EL (cell line): ENCODE measurements around the gene UTRN.
A peak's percentile ranks its signal among the peaks of the same experiment; 100 is the strongest.

Source experiments
- DNase-seq: peaks from one replicate; pipeline ENCODE4 v3.0.0-alpha.2; 2016

Gene UTRN

GRCh38 chr6:144284783-144285547 lies at the start of gene UTRN:
TSS of gene UTRN (plus strand) at chr6:144285335. CDS start at chr6:144291829, 6,494 bp downstream.
- peak; percentile 90 for DNase-seq

- DNase-seq = no peak
These were observed 40.4 kb upstream of the UTRN start for GRCh38 chr6:144244688-144245087.

- no peak for DNase-seq
These were observed 38.1 kb upstream of the UTRN start for GRCh38 chr6:144246988-144247387.

GRCh38 chr6:144248003-144248402 lies 37.1 kb upstream of the UTRN start:
- DNase-seq = no peak

GRCh38 chr6:144248476-144249301 lies 36.4 kb upstream of the UTRN start:
- DNase-seq = peak; percentile 63

- no peak for DNase-seq
These were observed 34.9 kb upstream of the UTRN start for GRCh38 chr6:144250276-144250675.

GRCh38 chr6:144252259-144252658 lies 32.9 kb upstream of the UTRN start:
- peak; percentile 20 for DNase-seq

GRCh38 chr6:144259986-144260385 lies 25.1 kb upstream of the UTRN start:
- DNase-seq = peak; percentile 40

GRCh38 chr6:144262470-144263369 lies 22.4 kb upstream of the UTRN start:
- DNase-seq = no peak

- peak; percentile 28 for DNase-seq
These were observed 21.3 kb upstream of the UTRN start for GRCh38 chr6:144263786-144264185.

GRCh38 chr6:144264270-144265060 lies 20.7 kb upstream of the UTRN start:
- DNase-seq = peak; percentile 98

- DNase-seq = peak; percentile 41
These were observed 20.1 kb upstream of the UTRN start for GRCh38 chr6:144265061-144265357.

- DNase-seq = peak; percentile 94
These were observed 19.7 kb upstream of the UTRN start for GRCh38 chr6:144265390-144265789.

- peak; percentile 60 for DNase-seq
These were observed 19.0 kb upstream of the UTRN start for GRCh38 chr6:144266091-144266649.

- DNase-seq = no peak
These were observed 16.3 kb upstream of the UTRN start for GRCh38 chr6:144268794-144269349.

- no peak for DNase-seq
These were observed 8.0 kb upstream of the UTRN start for GRCh38 chr6:144277174-144277573.

GRCh38 chr6:144277605-144278227 lies 7.4 kb upstream of the UTRN start:
- no peak for DNase-seq

- DNase-seq = peak; percentile 89
These were observed 6.3 kb upstream of the UTRN start for GRCh38 chr6:144278659-144279314.

GRCh38 chr6:144279484-144280150 lies 5.5 kb upstream of the UTRN start:
- DNase-seq = no peak
